ENCODE measurements around the gene PPM1L.

- no peak for TF ChIP-seq CTCF (conservative IDR thresholded peaks at IDR 0.05)
- TF ChIP-seq EZH2 (IDR thresholded peaks at IDR 0.05; ENCODE audit: low read depth): no peak
Observed at GRCh38 chr3:160883373-160883772, 127.3 kb downstream of the PPM1L start.

Measured in PC-9 (cell line).